Renal pelvis (tissue), 4 donors: ENCODE measurements around the gene TAAR9. TPM values are rescaled to one million over a fixed set of nuclear protein-coding genes. Genes with fewer than 3 reads are reported as not detected.
"Not testable (repeated sequence)": the region's sequence is repeated elsewhere in the genome, so short reads cannot be mapped to it uniquely, and the experiment has no call there.

ENCODE experiments used
- DNase-seq: peaks from one replicate; pipeline ENCODE4 v3.0.0-alpha.2; 2013
- polyA plus RNA-seq, 3 donors: library from polyadenylated mRNA; unstranded; fragments of 120-200 nt; gene quantifications; one replicate each; pipeline ENCODE4 v1.2.1, GENCODE V29; 2013; ENCODE audit not compliant: insufficient read length in 3 of 3

TAAR9 gene
- polyA plus RNA-seq, 3 donors: not detected

DNA sequence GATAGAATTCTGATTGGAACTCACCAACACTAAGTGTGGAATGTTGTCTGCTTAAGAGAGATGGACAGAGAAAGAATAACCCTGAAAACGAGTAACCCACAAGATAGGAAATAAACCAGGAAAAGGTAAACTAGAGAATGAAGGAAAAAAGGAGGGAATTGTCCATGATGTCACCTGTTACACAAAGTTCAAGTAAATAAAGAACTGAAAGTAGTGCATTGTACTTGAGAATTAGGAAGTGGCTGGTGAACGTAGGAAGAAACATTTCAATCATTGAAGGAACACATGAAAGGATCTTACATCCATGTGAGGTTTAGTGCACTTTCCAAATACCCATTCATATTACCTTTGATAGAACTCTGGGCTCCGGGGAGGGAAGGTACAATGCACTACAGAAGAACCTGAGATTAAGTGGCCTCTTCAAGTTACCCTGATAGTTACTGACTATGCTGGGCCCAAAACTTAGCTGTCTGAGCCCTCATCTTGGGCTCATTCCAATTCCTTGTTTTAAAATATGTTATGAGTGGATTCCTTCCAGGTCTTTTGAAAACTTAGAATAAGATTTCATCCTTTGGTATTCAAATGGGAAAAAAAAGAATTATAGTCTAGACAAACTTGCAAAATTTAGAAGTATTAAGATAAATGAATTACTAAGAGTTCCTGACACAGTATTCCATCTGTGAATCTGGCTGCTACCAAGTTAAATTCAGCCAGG is 24.1 kb upstream of the TAAR9 start:
- no peak for DNase-seq

DNA sequence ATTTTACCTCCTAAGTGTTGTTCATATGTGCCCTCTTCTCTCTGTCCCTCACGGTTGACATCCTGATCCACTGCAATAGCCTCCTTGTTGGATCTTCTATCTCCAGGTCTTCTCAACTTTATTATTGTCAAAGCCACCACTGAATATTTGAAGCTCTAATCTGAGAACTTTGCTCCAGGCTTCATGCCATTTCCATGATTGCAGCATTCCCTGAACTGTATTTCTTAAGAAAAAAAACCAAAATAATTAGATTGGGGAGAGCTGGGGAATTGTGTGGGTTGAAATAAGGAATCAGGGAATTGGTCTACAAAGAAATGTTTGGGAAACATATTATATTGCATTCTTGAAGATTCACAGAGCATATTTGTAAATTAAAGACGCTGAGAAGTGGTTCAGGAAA is 22.7 kb upstream of the TAAR9 start:
- no peak for DNase-seq

DNA sequence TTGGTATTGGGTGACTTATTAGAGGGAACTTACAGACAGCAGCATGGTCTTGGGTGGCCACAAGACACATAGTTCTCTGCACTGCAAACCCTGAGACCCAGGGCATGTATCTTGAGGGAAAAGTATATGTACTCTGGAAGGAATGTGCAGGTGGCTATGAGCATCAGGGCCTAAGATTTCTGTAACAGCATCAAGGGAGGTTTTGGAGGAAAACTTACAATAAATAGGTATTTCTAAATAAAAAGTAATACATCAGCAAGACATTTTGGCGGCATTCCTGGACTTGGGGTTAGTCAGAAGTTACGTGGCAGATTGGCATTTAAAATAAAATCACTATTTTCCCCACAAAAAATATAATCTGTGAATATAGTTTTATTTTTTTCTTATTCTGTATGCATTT is 17.1 kb upstream of the TAAR9 start:
- DNase-seq: no peak

DNA sequence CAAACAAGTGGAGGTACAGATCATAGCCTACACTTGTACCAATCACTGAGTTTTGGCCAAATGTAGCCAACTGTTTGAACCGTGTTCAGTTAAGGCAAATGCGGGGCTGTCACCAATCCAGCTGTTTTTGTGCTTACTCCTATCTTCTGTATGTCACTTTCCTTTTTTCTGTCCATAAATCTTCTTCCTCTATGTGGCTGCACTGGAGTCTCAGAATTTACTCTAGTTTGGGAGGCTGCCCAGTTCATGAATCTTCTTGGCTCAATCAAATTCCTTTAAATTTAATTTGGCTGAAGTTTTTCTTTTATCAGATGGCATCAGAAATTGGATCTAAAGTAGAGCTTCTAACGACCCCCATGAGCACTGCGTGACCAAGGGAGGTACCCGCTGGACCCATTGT is 13.4 kb upstream of the TAAR9 start:
- no peak for DNase-seq

DNA sequence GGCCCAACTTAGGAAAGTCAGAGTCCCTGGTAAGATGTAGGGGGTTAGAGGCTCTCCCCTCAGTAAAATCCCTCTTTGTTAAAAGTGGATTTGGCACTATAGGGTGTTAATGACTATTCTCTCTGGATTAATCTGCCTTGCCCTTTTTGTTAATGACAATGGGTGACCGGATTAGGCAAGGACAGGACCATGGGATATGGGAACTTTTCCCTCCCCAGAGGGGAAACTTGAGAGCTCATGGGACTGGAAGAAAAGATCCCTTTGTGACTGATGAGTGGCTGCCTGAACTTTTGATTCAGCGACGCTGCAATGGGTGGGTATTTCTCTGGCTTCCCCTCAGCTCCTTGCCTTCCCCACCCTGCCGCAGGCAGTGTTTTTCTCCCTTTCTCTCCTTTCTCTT is 12.2 kb upstream of the TAAR9 start:
- DNase-seq: no peak

DNA sequence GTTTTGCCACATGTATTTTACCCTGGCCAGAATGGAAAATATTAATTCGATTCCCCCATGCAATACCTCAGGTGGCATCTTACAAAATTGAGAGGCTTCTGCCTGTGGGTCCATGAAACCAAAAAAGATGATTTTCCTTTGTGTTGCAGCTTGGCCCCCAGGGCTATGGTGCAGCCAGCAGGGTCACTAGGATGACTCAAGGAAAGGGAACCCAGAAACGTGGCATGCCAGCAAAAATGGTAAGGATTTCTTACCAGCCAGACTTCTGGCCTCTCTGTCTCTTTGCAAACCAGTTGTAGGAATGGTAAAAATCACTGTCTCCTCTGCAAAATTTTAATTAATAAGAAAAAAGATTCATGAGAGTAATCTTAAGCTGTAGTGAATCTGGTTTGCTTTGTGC is 11.6 kb upstream of the TAAR9 start:
- DNase-seq: no peak

DNA sequence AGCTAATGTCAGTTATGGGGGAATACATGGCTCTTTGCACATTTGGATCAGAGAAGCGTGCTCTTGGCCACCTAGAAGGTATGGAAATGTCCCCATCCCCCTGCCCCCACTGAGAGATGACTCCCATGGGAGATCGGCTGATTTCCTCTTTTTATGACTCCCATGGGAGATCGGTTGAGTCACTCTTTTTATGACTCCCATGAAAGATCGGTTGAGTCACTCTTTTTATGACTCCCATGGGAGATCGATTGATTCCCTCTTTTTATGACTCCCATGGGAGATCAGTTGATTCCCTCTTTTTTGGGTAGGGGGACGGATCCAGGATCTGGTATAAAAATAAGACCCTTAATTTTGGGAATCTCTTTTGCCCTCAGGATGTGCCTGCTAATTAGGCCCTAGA is 10.3 kb upstream of the TAAR9 start:
- no peak for DNase-seq

DNA sequence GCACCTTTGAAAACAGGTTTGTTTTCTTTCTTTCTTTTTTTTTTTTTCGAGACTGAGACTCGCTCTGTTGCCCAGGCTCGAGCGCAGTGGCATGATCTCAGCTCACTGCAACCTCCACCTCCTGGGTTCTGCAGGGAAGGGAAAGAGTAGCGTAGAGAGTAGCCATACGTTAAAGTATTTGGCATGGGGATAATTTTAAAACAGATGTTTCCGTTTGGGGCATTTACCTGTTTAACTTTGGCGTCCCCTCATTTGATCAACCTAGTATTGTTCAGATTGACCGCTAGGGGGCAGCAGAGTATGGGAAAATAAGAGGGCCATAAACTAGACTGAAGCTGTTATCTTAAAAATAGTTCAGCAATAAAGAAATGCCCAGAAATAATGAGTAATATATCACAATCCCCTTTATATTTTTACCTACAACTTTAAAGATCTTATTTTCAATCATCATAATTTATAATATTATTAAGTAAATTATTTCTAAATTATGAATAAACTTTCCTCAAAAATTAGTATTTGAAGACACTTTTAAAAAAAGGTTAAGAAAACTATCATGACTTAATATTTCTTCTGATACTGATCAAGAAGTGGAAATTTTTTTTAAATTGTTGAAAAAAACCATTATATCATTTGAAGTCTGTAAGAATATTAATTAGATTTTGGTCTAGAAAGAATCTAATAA is 7.6 kb upstream of the TAAR9 start:
- peak; percentile 71 for DNase-seq

DNA sequence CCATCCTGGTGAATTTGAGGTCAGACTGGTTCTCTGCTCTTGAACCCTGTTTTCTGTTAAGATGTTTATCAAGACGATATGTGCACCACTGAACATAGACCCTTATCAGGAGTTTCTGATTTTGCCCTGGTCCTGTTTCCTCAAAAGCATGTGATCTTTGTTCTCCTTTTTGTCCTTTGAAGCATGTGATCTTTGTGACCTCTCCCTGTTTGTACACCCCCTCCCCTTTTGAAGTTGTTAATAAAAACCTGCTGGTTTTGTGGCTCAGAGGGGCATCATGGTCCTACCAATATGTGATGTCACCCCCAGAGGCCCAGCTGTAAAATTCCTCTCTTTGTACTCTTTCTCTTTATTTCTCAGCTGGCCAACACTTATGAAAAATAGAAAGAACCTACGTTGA is 3.5 kb upstream of the TAAR9 start:
- not testable (repeated sequence) for DNase-seq

DNA sequence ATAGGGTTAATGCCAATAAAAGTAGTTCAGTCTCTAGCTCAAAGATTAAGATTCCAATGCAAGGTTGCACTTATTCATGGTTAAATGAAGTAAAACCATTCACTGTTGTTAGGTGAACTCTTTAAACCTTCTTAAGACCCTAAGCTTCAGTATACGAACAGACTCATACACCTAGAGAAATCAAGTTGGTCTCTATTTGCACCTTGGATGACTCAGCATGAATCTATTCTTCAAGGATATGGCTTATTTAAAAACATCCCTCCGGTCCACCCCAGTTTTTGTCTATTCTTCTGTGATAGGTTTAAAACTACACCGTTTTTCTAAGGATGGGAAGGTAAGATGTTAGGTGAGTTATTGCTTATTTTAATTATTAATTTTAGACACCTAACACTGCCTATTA is 932 bp upstream of the TAAR9 start:
- no peak for DNase-seq

DNA sequence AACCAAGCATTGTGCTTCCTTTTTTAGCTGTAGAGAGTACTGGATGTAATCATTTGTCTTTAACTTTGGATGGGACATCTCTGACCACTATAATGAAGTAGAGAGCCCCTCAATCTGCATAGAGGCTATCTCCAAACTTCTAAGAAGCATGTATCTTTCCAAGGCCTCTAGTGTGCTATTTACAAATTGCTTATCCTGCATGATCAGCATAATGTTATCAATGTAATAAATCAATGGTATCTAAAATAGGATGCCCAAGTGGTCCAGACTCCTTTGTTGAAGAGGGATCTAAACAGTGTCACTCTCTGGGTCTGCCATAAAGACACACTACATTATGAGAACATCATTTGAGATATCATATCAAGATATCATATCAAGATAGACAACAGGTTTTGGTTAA is 6.7 kb downstream of the TAAR9 start:
- no peak for DNase-seq

DNA sequence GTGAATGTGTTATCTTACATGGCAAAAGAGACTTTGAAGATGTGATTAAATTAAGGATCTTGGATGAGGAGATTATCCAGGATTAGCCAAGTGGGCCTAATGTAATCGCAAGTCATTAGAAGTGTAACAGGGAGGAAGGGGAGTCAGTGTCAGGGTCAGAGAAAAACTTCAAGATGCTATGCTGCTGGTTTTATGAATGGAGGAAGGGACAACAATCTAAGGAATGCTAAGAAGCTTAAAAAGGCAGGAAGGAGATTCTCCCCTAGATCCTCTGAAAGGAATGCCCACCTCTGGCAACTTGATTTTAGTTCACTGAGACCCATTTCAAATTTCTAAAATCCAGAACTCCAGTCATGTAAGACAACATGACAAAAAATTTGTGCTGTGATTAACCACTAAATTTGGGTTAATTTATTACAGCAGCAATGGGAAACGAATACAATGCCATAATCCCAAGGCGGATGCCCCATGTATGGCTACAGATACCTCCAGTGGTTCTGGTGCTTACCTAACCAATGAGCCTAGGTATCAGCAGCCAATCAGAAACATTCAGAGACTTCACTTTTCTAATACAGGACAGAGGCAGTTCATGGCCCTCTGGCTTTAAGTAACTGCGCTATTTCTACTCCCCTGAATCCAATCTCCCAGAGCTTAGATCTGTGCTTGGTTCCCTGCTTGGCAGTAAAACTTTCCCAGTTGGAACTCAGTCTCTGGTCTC is 10.8 kb downstream of the TAAR9 start:
- DNase-seq: no peak

DNA sequence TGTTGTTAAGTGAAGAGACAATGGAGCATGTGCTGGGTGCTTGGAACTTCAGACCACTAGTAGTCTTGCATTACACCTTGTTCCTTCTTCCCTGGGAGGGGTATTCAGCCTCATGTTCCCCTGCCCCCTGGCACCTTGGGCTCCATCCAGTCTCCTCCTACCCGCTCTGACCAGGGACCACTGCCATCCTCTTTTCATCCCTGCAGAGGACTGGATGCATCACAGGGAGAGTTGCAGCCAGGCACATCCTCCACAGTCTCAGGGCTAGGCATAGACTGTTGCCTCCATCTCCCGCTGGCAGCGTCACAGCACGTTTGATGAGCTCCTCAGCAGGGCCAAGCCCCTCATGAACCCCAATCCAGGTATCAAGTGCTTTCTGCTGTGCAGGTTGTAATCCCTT is 13.1 kb downstream of the TAAR9 start:
- DNase-seq: no peak

DNA sequence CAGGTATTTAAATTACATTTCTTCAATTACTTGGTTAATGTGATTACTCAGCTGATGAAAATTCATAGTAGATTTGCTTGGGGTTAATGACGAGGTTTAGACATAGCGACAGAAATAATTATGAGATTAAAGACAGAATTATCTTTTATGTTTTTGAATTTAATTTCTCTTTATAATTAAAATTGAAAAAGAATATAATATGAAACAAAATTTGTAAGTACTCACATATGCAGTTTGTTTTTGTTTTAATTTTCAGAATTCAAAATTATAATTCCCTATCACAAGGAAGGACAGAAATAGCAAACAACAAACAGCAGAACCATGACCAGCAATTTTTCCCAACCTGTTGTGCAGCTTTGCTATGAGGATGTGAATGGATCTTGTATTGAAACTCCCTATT is 14.3 kb downstream of the TAAR9 start, which contains the start of gene TAAR8:
TSS of gene TAAR8 (plus strand) at position 301 of the 400 bp plus-strand sequence. CDS start at position 322, 21 bp downstream.
- DNase-seq: no peak

DNA sequence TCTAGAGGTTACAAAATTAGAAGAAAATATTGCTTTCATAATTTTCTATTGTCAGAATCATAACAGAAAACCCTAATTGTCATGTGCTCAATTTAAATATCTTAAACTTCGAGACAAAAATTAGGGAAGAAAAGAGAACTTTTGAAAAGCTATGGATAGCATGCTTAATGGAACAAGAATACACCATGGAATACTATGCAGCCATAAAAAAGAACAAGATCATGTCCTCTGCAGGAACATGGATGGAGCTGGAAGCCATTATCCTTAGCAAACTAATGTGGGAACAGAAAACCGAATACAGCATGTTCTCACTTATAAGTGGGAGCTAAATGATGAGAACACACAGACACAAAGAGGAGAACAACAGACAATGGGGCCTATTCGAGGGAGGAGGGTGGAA is 22.0 kb downstream of the TAAR9 start:
- not testable (repeated sequence) for DNase-seq

DNA sequence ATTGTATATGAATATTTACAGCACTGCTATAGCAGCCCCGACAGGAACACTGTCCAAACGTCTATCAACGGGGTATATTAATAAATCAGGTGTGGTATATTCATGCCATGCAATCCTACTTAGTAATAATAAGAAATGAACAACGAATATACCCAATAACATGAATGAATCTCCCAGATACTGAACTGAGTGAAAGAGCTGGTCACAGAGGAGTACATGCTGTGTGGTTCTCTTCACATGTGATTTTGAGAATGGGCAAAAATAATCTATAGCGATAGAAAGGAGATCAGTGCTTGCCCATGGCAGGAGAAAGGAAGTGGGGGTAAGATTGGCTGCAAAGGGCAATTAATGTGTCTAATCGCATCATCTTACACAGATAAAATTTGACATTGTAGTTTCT is 28.3 kb downstream of the TAAR9 start:
- no peak for DNase-seq

DNA sequence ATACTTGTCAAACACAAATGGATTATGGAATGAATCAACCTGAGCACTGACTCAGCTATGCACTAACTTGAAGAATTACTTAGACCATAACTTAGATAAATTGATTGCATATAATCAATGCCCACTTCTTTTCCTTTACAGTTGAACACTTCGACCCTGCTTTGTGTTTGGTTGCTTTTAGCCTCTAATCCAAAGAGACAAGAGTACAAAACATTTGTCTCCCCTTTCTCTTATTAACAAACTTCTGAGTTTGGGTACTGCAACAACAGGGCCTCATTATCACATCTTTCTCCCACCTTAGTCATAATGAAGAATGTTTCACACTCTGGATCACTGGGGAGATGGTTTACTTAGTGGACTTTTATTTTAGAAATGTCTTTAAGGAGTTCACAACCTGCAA is 29.5 kb downstream of the TAAR9 start:
- DNase-seq: no peak

DNA sequence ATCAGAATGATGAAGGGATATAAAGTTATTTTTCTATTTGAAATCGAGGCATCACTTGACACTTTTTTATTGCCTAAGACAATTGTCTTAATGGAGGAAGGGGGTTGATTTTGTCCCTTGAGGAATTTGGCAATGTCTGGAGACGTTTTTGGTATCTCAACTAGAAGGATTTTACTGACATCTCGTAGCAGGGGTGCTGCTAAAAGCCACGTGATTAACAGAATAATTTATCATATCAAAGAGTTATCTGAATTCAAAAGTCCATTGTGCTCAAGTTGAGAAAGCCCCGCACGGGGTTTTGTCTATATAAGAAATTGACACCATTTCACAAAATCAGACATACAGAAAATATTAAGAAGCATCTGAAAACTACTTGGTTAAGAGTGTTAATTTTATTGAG is 30.5 kb downstream of the TAAR9 start:
- no peak for DNase-seq

DNA sequence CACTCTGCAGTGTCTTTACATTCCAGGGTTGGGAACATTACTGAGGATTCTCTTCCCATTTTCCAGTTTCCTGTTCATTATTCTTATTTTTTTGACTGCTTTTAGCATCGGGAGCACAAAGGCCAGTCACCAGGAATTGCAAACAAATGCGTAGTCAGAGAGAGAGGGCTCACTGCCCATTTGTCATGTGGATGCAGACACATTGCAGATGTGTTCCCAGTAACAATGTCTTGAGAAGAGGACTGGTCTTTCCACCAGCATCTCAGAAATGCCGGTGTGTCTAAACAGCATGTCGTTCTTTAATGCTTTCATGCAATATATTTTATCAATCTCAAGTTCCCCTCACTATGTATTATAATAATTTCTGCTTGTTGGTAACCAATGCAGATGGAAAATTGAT is 31.1 kb downstream of the TAAR9 start:
- DNase-seq: peak; percentile 1

DNA sequence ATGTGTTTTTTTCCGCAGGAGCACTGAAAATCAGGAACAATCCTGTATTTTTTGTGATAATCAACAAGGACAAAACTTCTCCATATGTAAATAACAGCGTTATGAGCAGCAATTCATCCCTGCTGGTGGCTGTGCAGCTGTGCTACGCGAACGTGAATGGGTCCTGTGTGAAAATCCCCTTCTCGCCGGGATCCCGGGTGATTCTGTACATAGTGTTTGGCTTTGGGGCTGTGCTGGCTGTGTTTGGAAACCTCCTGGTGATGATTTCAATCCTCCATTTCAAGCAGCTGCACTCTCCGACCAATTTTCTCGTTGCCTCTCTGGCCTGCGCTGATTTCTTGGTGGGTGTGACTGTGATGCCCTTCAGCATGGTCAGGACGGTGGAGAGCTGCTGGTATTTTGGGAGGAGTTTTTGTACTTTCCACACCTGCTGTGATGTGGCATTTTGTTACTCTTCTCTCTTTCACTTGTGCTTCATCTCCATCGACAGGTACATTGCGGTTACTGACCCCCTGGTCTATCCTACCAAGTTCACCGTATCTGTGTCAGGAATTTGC is 32.2 kb downstream of the TAAR9 start, which contains the start of gene TAAR6:
TSS of gene TAAR6 (plus strand) at position 102 of the 557 bp plus-strand sequence. CDS start at position 102, 0 bp downstream.
- DNase-seq: no peak

DNA sequence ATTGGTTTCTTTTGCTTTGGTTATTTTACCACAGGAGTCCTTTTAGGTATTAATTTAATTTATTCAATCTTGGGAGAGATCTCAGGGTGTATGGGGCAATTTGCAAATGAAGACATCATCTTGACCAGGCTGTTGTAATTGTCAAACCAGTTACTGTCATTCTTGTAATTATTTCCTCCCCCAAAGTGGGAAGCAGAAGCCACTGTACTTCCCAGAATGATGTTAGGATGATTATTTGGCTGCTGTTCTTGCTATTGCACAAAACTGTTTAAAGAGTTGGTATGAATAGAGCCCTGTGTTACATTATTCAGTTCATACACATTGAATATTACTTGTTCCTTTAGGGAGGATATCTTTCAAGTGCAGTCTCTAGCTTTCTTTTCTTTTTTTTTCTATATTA is 33.7 kb downstream of the TAAR9 start:
- no peak for DNase-seq

DNA sequence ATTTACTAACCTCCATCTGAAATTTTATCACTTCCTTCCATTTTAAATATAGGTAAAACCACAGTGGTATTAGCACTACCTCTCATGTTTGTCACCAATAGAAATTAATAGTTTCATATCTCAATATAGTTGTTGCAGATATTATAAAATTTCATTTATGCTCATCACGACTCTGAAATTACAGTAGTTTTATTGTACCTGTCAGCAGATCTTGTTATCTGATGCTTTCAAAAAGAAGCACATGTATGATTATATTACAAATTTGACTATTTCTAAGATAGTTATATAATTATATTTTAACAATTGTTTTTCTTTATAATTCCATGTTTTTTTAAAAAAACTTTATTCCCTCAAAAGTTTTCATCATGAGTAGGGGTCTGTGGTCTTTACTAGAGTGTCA is 46.6 kb downstream of the TAAR9 start:
- DNase-seq: no peak

DNA sequence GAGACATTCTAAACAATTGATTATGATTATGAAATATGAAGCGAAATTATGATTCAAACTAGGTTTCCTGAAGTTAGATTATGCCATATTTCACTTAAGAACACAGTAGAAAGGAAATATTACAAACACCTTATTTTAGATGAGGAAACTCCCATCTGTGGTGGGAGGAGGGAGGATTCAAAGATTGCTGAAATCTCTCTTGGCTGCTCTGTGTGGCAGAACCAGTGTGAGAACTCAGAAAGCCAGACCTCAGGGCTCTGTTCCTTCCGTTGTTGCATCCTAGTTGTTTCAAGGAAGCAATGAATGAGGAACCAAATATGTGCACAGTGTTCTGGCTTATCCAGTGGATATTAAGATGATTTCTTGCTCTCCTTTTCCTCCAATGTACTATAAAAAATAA is 49.3 kb downstream of the TAAR9 start:
- no peak for DNase-seq
